Left renal cortex interstitium (tissue), 4 donors: Measurements from ENCODE around the gene GNG2. TPM values are rescaled to one million over a fixed set of nuclear protein-coding genes. Genes with fewer than 3 reads are reported as not detected.
A peak's percentile ranks its signal among the peaks of the same experiment; 100 is the strongest.
"Not testable (repeated sequence)": the region's sequence is repeated elsewhere in the genome, so short reads cannot be mapped to it uniquely, and the experiment has no call there.

Experiments used
- DNase-seq, 4 donors: peaks; one replicate each; pipeline ENCODE4 v3.0.0-alpha.2; 2013; ENCODE audit warnings: low read depth in 4 of 4, low spot score in 2 of 4, missing footprints in 1 of 4
- polyA plus RNA-seq, 4 donors: library from polyadenylated mRNA; unstranded; fragments of 120-200 nt; gene quantifications; one replicate each; pipeline ENCODE4 v1.2.1, GENCODE V29; 2013; ENCODE audit not compliant: insufficient read length in 4 of 4

Gene GNG2
- polyA plus RNA-seq, 4 donors: 60.9 to 91.1 (median 74.1) TPM

- DNase-seq: peak in 3 of 4 donors; percentile 21 to 43 (median 41)
Measured at GRCh38 chr14:51884086-51884927, 23.9 kb downstream of the GNG2 start.

- no peak for DNase-seq
Measured at GRCh38 chr14:51889851-51890250, 29.4 kb downstream of the GNG2 start.

DNA sequence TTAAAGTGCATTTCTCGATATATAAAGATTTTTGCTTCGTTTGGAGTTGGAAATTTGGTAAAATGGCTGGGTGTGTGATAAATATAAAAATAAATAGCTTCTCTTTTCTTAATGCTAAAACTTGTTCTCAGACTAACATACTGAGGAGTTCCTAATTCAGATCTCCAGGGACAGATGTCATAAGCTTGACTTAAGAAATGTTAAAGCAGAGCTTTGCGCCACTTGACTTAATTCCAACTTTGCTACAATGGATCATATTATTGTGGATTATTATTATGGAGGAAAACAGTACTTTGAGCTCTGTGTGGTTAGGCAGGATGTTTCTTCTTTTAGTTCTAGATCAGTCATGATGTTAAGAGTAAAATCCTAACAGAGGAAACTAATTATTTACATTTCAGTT, 33.8 kb downstream of the GNG2 start:
- no peak for DNase-seq

DNA sequence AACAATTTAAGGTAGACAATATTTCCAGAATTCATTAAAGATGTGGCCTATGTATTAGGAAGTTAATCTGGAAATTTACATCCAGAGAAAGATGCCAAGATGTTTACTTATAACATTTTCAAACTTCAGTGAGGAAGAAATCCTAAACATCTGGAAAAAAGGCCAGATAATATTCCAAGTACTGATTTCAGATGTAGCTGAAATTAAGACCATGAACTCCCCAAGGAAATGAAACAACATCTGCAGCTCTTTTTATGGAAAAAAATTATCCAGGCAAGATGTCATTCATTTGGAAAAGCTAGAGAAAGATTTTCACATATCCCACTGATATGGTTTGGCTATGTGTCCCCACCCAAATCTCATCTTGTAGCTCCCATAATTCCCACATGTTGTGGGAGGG, 35.0 kb downstream of the GNG2 start:
- no peak for DNase-seq

DNA sequence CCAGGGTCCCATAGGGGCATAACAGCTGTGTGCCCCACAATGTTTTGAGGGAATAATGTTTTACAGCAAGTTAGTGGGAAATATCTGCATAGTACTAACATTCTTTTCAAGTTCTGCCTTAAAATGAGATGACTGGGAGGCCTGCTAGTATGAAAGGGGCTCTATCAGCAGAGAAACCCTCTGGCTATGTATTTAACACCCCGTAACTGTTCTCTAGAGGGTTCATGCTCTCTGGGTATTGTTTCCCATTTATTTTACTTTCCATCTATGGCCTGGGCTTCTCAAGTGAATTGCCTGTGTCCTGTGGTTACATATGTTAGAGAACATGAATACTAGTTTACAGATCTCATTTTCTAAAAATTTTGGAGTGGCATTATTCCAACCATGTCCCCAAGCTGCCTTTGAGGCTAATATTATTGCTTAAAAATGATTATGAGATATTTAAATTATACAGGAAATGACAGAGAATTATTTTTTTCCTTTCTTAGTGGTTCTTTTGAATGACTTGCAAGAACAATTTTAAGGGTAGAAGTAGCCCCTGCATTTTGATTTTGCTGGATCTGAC, 37.5 kb downstream of the GNG2 start:
- DNase-seq: no peak

- no peak for DNase-seq
Measured at GRCh38 chr14:51901475-51902024, 41.1 kb downstream of the GNG2 start.

- not testable (repeated sequence) for DNase-seq
Measured at GRCh38 chr14:51905656-51906121, 45.3 kb downstream of the GNG2 start.

DNA sequence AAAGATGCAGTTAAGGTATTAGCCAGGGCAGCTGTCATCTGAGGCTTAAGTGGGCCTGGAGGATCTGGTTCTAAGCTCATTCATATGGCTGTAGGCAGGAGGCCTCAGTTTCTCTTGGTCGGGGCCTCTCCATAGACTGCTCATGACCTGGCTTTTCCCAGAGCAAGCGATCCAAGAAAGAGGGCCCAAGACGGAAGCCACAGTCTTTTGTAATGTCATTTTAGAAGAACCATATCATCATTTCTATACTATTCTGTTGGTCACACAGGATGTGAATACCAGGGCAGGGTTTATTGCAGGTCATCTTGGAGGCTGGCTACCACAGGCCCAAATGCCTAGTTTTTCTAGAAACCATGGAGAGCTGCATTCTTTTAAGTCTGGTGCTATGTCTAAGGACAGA, 47.7 kb downstream of the GNG2 start:
- DNase-seq: no peak

DNA sequence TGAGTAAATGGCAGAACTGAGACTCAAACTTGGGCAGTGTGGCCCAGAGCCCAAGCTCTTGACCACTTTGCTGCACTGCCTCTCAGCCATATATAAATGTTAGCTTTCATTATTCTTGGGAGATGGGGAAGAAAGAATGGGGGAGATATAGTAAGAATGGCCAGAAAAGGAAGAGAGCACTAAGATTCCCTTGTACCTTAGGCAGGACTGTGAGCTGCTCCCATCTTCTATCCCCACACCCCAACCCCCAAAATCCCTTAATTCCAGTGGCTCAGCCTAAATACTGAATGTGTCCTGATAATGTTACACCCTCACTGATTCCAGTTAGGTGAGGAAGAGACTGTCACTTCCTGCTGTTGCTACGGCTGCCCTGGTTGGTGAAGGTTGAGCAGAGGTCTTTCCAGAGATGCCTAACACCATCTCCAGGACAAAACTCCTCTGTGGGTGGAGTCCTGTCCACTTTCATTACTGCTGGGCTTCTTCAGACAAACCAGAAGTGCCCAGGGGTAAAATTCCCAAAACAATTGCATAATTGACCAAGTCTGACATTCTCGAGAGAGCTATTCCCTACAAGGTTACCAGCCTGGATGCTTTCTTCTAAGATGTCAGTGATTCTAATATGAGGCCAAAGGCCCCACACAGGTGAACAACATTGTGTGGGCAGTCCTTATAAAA, 51.8 kb downstream of the GNG2 start:
- DNase-seq: no peak

- DNase-seq: no peak
Measured at GRCh38 chr14:51914310-51914709, 53.9 kb downstream of the GNG2 start.

GRCh38 chr14:51917193-51917592, 56.8 kb downstream of the GNG2 start:
- DNase-seq: no peak

DNA sequence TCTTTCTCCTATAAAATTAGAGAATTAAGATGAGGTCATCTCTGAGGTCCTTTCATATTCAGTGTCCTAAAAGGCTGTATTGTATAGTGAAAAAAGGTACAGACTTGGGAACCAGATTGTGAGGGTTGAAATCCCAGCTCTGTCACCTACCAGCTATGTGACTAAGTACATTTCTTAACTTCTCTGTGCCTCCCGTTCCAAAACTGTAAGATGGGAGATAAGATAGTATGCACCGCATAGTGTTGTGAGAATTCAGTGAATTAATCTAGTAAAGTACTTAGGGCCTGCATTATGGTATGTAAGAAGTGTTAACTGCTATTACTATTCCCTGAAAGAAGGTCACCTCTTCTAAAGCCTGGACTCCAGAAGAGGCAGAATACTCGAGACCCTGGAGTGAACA, 60.6 kb downstream of the GNG2 start:
- DNase-seq: no peak

DNA sequence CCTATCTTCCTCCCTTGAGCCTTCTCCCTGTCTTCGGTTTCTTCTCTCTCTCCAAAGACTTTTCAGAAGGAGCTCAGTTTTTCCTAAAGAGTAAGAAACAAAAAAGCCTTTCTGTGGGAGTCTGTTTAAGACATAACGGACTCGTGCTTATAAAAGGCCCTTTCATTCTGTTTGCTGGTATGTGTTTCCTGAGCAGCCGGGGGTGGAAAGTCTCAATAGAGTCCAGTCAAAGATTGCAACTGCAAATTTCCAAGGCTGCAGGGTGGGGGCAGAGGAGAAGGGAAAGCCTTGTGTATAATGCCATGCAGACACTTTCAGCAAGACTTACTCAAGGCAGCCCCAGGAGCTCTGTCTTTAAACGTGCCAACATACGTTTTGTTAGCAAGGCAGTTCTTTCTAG, 62.2 kb downstream of the GNG2 start:
- peak in 2 of 4 donors; percentile 3 to 19 for DNase-seq

DNA sequence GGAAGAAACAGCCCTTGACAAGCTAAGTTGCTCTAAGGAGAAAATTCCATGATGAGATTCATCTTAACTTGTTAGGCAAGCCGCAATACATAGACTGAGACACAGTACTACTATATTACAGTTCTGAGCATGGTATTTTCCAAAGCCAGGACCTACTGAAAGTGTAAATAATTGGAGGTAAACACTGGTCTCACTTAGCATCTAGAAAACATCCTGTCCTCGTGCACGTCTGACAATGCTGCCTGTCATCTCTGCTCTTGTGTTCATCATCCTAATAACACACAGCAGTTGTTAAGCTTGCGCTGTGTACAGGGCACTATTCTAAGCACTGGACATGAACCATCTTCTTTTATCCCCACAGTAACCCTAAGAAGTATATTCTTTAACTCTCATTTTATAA, 64.2 kb downstream of the GNG2 start:
- DNase-seq: no peak

GRCh38 chr14:51925980-51926379, 65.6 kb downstream of the GNG2 start:
- DNase-seq: no peak

DNA sequence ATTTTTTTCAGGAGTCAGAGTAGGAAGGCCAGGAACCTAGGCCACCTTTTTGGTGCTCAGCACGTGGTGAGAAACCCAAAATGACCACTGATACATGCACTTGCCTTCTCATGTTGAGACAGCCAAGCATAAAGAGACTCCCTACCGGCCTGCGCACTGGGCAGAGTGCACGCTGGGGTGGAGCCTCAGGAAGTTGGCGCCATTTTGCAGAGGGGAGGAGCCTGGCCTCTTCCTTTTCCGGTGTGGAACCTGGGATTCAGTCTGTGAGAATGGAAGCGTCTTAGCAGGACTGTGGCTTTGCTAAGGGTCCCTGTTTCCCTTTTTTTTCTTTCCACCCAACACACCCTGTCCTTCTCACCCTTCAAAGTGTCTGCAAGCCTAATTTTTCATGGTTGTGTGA, 66.0 kb downstream of the GNG2 start:
- no peak for DNase-seq

- DNase-seq: no peak
Measured at GRCh38 chr14:51928568-51928967, 68.2 kb downstream of the GNG2 start.

DNA sequence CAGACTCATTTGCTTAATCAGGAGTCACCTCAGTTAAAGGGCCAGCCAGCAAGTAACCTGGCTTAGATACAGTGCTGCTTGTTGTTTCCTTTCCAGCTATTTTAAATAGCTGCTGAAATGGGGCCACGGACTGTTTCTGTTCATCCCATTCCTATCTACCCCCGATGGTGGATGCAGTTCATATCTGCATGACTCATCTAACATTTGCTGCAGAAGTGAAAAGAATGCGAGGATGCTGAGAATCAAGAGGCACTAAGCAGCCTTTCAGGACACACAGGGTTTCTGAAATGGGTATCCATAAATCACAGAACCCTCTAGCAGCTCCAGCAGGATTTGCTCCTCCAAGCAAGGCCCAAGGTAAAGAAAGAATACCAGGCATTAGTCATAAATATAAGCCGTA, 68.8 kb downstream of the GNG2 start:
- DNase-seq: no peak

GRCh38 chr14:51929910-51930682, 69.7 kb downstream of the GNG2 start:
- DNase-seq: no peak

DNA sequence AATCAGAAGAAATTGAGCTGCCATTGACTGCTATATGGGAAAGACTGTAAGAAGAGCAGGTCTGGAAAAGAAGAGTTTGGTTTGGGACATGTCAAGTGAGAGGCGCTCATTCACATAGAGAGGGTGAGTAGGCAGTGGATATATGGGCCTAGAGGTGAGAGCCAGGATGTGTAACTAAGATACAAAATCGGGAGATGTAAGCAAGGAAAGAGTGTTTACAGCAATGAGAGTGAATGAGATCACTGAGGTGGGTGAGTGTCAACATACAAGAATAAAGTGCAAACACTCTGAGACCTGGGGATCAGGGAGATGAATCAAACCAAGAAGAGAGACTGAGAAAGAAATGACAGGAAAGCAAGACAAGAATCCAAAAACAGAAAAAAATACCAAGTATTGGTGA, 70.9 kb downstream of the GNG2 start:
- DNase-seq: no peak

DNA sequence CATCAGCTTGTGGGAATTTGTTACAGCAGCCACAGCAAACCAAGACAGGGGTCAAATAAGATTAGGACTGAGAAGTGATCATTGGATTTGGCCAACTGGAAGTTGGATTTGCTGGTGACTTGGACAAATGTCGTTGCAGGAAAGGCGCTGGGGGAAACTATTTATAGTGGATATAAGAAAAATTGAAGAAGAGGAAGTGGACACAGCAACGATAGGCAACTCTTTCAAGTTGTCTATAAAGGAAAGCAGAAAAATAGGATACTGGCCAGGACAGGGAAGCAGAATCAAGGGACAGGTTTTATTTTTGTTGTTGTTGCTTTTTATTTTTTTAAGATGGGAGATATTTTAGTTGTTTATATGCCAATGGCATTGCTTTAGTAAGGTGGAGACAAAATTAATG, 72.8 kb downstream of the GNG2 start:
- DNase-seq: no peak
